Left lung (tissue), 10 donors: ENCODE data around the gene ST6GALNAC3. TPM values are rescaled to one million over a fixed set of nuclear protein-coding genes. Genes with fewer than 3 reads are reported as not detected.
"Not testable (repeated sequence)": the region's sequence is repeated elsewhere in the genome, so short reads cannot be mapped to it uniquely, and the experiment has no call there.

Source experiments
- ATAC-seq: fragments of 200-7000 bp; cut with Tn5 transposase; one replicate; pipeline ENCODE4 v1.9.1; 2020; ENCODE audit warnings: moderate library complexity
- DNase-seq, 4 donors: peaks; one replicate each; pipeline ENCODE4 v3.0.0-alpha.2; 2013 to 2020
- H3K27ac ChIP-seq, 2 donors: fragments of 200-600 bp; sonication (generic) in 1 of 2; one replicate each; pipeline versions ENCODE4 v1.5.0 to v1.8.0; 2020 to 2021
- H3K27me3 ChIP-seq, 2 donors: fragments of 200-600 bp; sonication (generic) in 1 of 2; one replicate each; pipeline versions ENCODE4 v1.5.0 to v1.8.0; 2020 to 2021
- H3K36me3 ChIP-seq, 2 donors: fragments of 200-600 bp; sonication (generic) in 1 of 2; one replicate each; pipeline versions ENCODE4 v1.5.0 to v1.8.0; 2020 to 2021
- H3K4me1 ChIP-seq, 2 donors: fragments of 200-600 bp; one replicate each; pipeline ENCODE4 v1.8.0; 2021
- H3K4me3 ChIP-seq, 2 donors: fragments of 200-600 bp; sonication (generic) in 1 of 2; one replicate each; pipeline versions ENCODE4 v1.5.0 to v1.8.0; 2020 to 2021; ENCODE audit warnings: mild to moderate bottlenecking in 1 of 2
- H3K9me3 ChIP-seq, 2 donors: fragments of 200-600 bp; sonication (generic) in 1 of 2; one replicate each; pipeline versions ENCODE4 v1.5.0 to v1.8.0; 2020 to 2021
- CTCF ChIP-seq, 2 donors: fragments of 200-600 bp; sonication (generic) in 1 of 2; IDR thresholded peaks; one replicate each; pipeline versions ENCODE4 v1.5.0 to v1.8.0; 2021; ENCODE audit warnings: antibody characterized with exemption in 2 of 2
- intact Hi-C, 2 donors: fragments of 100-400 bp; cut with DNase I; formaldehyde crosslinking; loops; one replicate each; pipeline versions ENCODE4 v1.11.2 to v1.14.2; 2022
- polyA plus RNA-seq, 6 donors: library from polyadenylated mRNA; unstranded; fragments of 120-200 nt; gene quantifications; one replicate each; pipeline ENCODE4 v1.2.1, GENCODE V29; 2013; ENCODE audit not compliant: insufficient read length in 6 of 6
- total RNA-seq, 2 donors: library from RNA; stranded (reverse); fragmentation: NEBNext Ultra II Directional; extraction: Animal tissue kit (Norgen Biotek cat#: 25700); gene quantifications; one replicate each; pipeline ENCODE4 v1.2.1, GENCODE V29; 2021
- donor health status: DM: no; HTN: yes; CAD: no.
- donor health status: DM: no; HTN: no; CAD: no.

ST6GALNAC3 gene
- total and polyA plus RNA-seq, 8 donors = 3.4 to 37.7 (median 30.1) TPM

GRCh38 chr1:76337542-76338219, 263.1 kb downstream of the ST6GALNAC3 start:
- no peak for ATAC-seq

GRCh38 chr1:76340056-76340455, 265.5 kb downstream of the ST6GALNAC3 start:
- Histone ChIP-seq H3K27me3 (no peaks in the 10 kb centered on the region), H3K27ac (no peak overlapping the region), H3K4me3 (no peak overlapping the region), H3K9me3 (peaks cover 0 to 2% of the 10 kb centered on the region in 2 donors), H3K36me3 (no peaks in the 10 kb centered on the region), H3K4me1 (no peaks in the 10 kb centered on the region)
- no peak for TF ChIP-seq CTCF (IDR thresholded peaks at IDR 0.05)
- peak in 1 of 4 donors; percentile 10 for DNase-seq
- no peak for ATAC-seq
- intact Hi-C loops = no loop called here

More at GRCh38 chr1:76337542-76338219, 263.1 kb downstream of the ST6GALNAC3 start:
- Histone ChIP-seq H3K27me3 (no peaks in the 10 kb centered on the region), H3K4me1 (no peaks in the 10 kb centered on the region), H3K36me3 (no peaks in the 10 kb centered on the region), H3K27ac (no peak overlapping the region), H3K4me3 (no peak overlapping the region), H3K9me3 (peaks cover 0 to 2% of the 10 kb centered on the region in 2 donors)
- peak in 1 of 4 donors; percentile 17 for DNase-seq
- intact Hi-C loops = loop anchor here in 1 of 2 donors (10.0 kb wide), 1 partner anchor 787 kb away; no protein-coding TSS in a partner anchor
- no peak for TF ChIP-seq CTCF (IDR thresholded peaks at IDR 0.05)

- ATAC-seq = not testable (repeated sequence)
These were observed 267.3 kb downstream of the ST6GALNAC3 start for GRCh38 chr1:76341816-76342215.

GRCh38 chr1:76343356-76343755, 268.8 kb downstream of the ST6GALNAC3 start:
- Histone ChIP-seq H3K27ac (no peak overlapping the region), H3K4me1 (no peaks in the 10 kb centered on the region), H3K36me3 (no peaks in the 10 kb centered on the region), H3K4me3 (no peak overlapping the region), H3K9me3 (peaks cover 0 to 2% of the 10 kb centered on the region in 2 donors), H3K27me3 (no peaks in the 10 kb centered on the region)
- peak in 1 of 4 donors; percentile 19 for DNase-seq
- intact Hi-C loops = no loop called here
- no peak for ATAC-seq
- no peak for TF ChIP-seq CTCF (IDR thresholded peaks at IDR 0.05)

More at GRCh38 chr1:76341816-76342215, 267.3 kb downstream of the ST6GALNAC3 start:
- H3K9me3 ChIP-seq, intact Hi-C loops, H3K36me3 ChIP-seq, DNase-seq, H3K4me1 ChIP-seq, H3K27ac ChIP-seq, H3K27me3 ChIP-seq, H3K4me3 ChIP-seq: not testable (repeated sequence)

- H3K4me3 ChIP-seq = no peak overlapping the region
- intact Hi-C loops = no loop called here
- no peak for DNase-seq
- no peak overlapping the region for H3K27ac ChIP-seq
- H3K27me3 ChIP-seq = no peaks in the 10 kb centered on the region
- no peaks in the 10 kb centered on the region for H3K4me1 ChIP-seq
- no peaks in the 10 kb centered on the region for H3K9me3 ChIP-seq
- H3K36me3 ChIP-seq = no peaks in the 10 kb centered on the region
- ATAC-seq = no peak
- TF ChIP-seq CTCF (IDR thresholded peaks at IDR 0.05) = no peak
These were observed 277.1 kb downstream of the ST6GALNAC3 start for GRCh38 chr1:76351655-76352054.
